RWPE1 (cell line): ENCODE results near the gene PTBP3.

Source experiments
- CTCF ChIA-PET: fragments of 350-600 bp; sonication (Branson Sonifier 250); formaldehyde crosslinking; extraction: SDS; loops from one replicate; lab custom pipeline; 2021; lab: Yijun Ruan, JAX
- POLR2A ChIA-PET: fragments of 400-600 bp; formaldehyde crosslinking; extraction: SDS; loops from one replicate; lab custom pipeline; 2020; ENCODE audit warnings: antibody characterized with exemption; ENCODE audit not compliant: low non-redundant PET; lab: Yijun Ruan, JAX
- DNase-seq: peaks from one replicate; pipeline ENCODE4 v3.0.0; 2012; ENCODE audit warnings: low spot score
- H3K27ac ChIP-seq: fragments of 450-650 bp; 2 replicates; pipeline ENCODE4 v1.5.1; 2017
- CTCF ChIP-seq: fragments of 450-650 bp; conservative IDR thresholded peaks from 2 replicates; pipeline ENCODE4 v1.5.1; 2017; ENCODE audit warnings: low read depth, mild to moderate bottlenecking

The PTBP3 gene

GRCh38 chr9:112170968-112171367 lies 162.5 kb downstream of the PTBP3 start:
- no peak for DNase-seq
- TF ChIP-seq CTCF = no peak
- POLR2A ChIA-PET = interaction anchor here (0.7 kb wide), 1 partner anchor 598 kb away, joined by 4 read pairs; no protein-coding TSS in a partner anchor
- H3K27ac ChIP-seq = no peak overlapping the region
- CTCF ChIA-PET = interaction anchor here (0.6 to 1.2 kb wide), 4 partner anchors 9 to 1456 kb away, joined by 3 to 7 read pairs (median 3); no protein-coding TSS in a partner anchor

GRCh38 chr9:112170235-112170634 lies 163.2 kb downstream of the PTBP3 start:
- H3K27ac ChIP-seq = no peak overlapping the region
- DNase-seq = peak; percentile 93
- no peak for TF ChIP-seq CTCF
- POLR2A ChIA-PET = interaction anchor here (0.6 kb wide), 1 partner anchor 30 kb away, joined by 3 read pairs; no protein-coding TSS in a partner anchor
- CTCF ChIA-PET = interaction anchor here (0.6 to 1.2 kb wide), 2 partner anchors 57 to 204 kb away, joined by 3 to 4 read pairs; no protein-coding TSS in a partner anchor

- H3K27ac ChIP-seq = no peak overlapping the region
- peak; percentile 82 for DNase-seq
- POLR2A ChIA-PET = no interaction called here
- CTCF ChIA-PET = no interaction called here
- no peak for TF ChIP-seq CTCF
These were observed 164.1 kb downstream of the PTBP3 start for GRCh38 chr9:112169368-112169767.

- CTCF ChIA-PET = interaction anchor here (0.7 kb wide), 1 partner anchor 93 kb away, joined by 3 read pairs; no protein-coding TSS in a partner anchor
These were observed 165.2 kb downstream of the PTBP3 start for GRCh38 chr9:112168197-112168596.

More at GRCh38 chr9:112168197-112168596, 165.2 kb downstream of the PTBP3 start:
- no peak for DNase-seq
- TF ChIP-seq CTCF = no peak
- POLR2A ChIA-PET = no interaction called here
- no peak overlapping the region for H3K27ac ChIP-seq
